Ovary (tissue), 3 donors: Measurements from ENCODE around the gene SMG9.

ENCODE experiments used
- EP300 ChIP-seq: sonication (generic); formaldehyde crosslinking; IDR thresholded peaks from one replicate; pipeline ENCODE4 v1.6.1; 2017; ENCODE audit warnings: antibody characterized with exemption
- POLR2A ChIP-seq: fragments of 450-650 bp; IDR thresholded peaks from one replicate; pipeline ENCODE4 v1.6.1; 2017; ENCODE audit warnings: antibody characterized with exemption, mild to moderate bottlenecking, moderate library complexity
- TF ChIP-seq, protein P1 (sequence below), 3 donors: fragments of 450-650 bp in 2 of 3; fragments of 200-600 bp in 1 of 3; IDR thresholded peaks; one replicate each; pipeline versions ENCODE4 v1.5.1 to v1.8.0; 2016 to 2022; ENCODE audit warnings: antibody characterized with exemption in 3 of 3, mild to moderate bottlenecking in 1 of 3
- donor health status: DM: no; HTN: no; CAD: no.

DNA sequence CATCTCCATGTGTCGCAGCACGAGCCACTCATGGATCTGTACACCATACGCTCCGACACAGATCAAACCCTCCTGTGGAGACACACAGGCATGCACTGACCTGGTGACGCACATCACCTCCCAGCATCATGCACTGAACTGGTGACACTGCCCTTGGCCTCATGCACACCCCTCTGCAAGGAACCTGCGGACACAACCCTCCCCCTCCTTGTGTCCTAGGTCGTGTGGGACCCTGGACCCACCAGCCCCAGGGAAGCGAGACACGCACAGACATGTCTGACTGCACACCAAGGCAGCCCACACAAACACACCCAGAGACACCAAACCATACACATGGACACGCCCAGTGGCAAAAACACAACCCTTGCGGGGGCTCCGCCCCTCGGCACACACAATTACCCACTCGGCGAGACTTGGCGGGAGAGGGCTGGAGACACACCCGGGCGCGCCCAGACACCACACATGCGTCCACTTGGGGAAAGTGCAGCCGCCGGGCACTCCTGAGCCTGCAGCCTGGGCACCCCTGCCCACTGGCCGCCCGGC lies 28.0 kb upstream of the SMG9 start:
- TF ChIP-seq, protein P1, sequence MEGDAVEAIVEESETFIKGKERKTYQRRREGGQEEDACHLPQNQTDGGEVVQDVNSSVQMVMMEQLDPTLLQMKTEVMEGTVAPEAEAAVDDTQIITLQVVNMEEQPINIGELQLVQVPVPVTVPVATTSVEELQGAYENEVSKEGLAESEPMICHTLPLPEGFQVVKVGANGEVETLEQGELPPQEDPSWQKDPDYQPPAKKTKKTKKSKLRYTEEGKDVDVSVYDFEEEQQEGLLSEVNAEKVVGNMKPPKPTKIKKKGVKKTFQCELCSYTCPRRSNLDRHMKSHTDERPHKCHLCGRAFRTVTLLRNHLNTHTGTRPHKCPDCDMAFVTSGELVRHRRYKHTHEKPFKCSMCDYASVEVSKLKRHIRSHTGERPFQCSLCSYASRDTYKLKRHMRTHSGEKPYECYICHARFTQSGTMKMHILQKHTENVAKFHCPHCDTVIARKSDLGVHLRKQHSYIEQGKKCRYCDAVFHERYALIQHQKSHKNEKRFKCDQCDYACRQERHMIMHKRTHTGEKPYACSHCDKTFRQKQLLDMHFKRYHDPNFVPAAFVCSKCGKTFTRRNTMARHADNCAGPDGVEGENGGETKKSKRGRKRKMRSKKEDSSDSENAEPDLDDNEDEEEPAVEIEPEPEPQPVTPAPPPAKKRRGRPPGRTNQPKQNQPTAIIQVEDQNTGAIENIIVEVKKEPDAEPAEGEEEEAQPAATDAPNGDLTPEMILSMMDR (IDR thresholded peaks at IDR 0.05) = no peak
- TF ChIP-seq POLR2A (no peak), EP300 (no peak)
